K562 (cell line): Measurements from ENCODE around the gene KRT26. TPM values are rescaled to one million over a fixed set of nuclear protein-coding genes. Genes with fewer than 3 reads are reported as not detected.

Experiments used
- ATAC-seq: fragments of 200-7000 bp; cut with Tn5 transposase; 3 replicates; pipeline ENCODE4 v1.9.1; 2020; ENCODE audit warnings: moderate library complexity
- BruUV-seq: library from RNA; stranded (reverse); fragments of 400-500 nt; replicated peaks from 2 replicates; lab custom pipeline; 2021; lab: Mats Ljungman, UMichigan
- CTCF ChIA-PET: fragments of 300-600 bp; formaldehyde crosslinking; extraction: SDS; loops from one replicate; lab custom pipeline; 2021; ENCODE audit warnings: low intra/inter-chr PET ratio; lab: Yijun Ruan, JAX
- POLR2A ChIA-PET: fragments of 300-600, 350-650 bp; sonication (Branson Sonifier 250); formaldehyde crosslinking; extraction: SDS; loops from one replicate; lab custom pipeline; 2021; ENCODE audit warnings: antibody characterized with exemption, inconsistent platforms; lab: Yijun Ruan, JAX
- DNase-seq, 4 experiments: peaks; one replicate each; pipeline versions ENCODE4 v3.0.0 to v3.0.0-alpha.2; 2011 to 2018; ENCODE audit warnings: low spot score in 3 of 4, mixed read lengths in 3 of 4; ENCODE audit errors: extremely low read depth in 1 of 4
- FAIRE-seq: peaks from 2 replicates; lab custom pipeline; 2011; peaks lifted over from hg19 to GRCh38; lab: Jason Lieb, UNC
- H2AFZ ChIP-seq: 2 replicates; pipeline ENCODE4 v1.6.0; 2011; ENCODE audit warnings: low read depth, low read length, control low read depth, inconsistent platforms
- H3K27ac ChIP-seq: fragments of 200-600 bp; 3 replicates; pipeline ENCODE4 v1.8.0; 2011; ENCODE audit warnings: low read depth, mild to moderate bottlenecking, control low read depth, inconsistent platforms, low read length, moderate library complexity, mixed read lengths; ENCODE audit errors: extremely low read depth
- H3K27me3 ChIP-seq, 2 experiments: fragments of 300-600 bp in 1 of 2; 2 replicates in 1 of 2; 3 replicates in 1 of 2; pipeline versions ENCODE4 v1.6.0 to v1.8.0; 2011; ENCODE audit warnings: inconsistent platforms in 2 of 2, low read length in 2 of 2, mild to moderate bottlenecking in 1 of 2, mixed read lengths in 1 of 2, moderate library complexity in 1 of 2; ENCODE audit not compliant: control insufficient read depth in 2 of 2, insufficient read depth in 2 of 2
- H3K36me3 ChIP-seq: fragments of 300-600 bp; 3 replicates; pipeline ENCODE4 v1.8.0; 2011; ENCODE audit warnings: mild to moderate bottlenecking, low read length, inconsistent platforms; ENCODE audit not compliant: control insufficient read depth, insufficient read depth
- H3K4me1 ChIP-seq, 2 experiments: fragments of 200-600 bp in 1 of 2; replicated peaks in 1 of 2; 2 replicates in 1 of 2; 3 replicates in 1 of 2; pipeline versions ENCODE4 v1.5.1 to v1.8.0; 2011; ENCODE audit warnings: inconsistent platforms in 2 of 2, low read length in 2 of 2, mild to moderate bottlenecking in 1 of 2, mixed read lengths in 1 of 2, moderate library complexity in 1 of 2; ENCODE audit not compliant: control insufficient read depth in 2 of 2, insufficient read depth in 2 of 2
- H3K4me2 ChIP-seq: 2 replicates; pipeline ENCODE4 v1.6.1; 2011; ENCODE audit warnings: low read length, control low read depth, inconsistent platforms, mixed read lengths; ENCODE audit not compliant: insufficient read depth
- H3K4me3 ChIP-seq: fragments of 200-600 bp; sonication (generic), shearing (Covaris generic); 2 replicates; pipeline ENCODE4 v1.5.1; 2016; ENCODE audit warnings: control low read depth, inconsistent platforms
- H3K79me2 ChIP-seq: fragments of 200-600 bp; 3 replicates; pipeline ENCODE4 v1.8.0; 2011; ENCODE audit warnings: low read length, inconsistent platforms; ENCODE audit not compliant: control insufficient read depth, insufficient read depth
- H3K9ac ChIP-seq, 2 experiments: 2 replicates each; pipeline versions ENCODE4 v1.6.0 to v1.6.1; 2011; ENCODE audit warnings: low read depth in 2 of 2, low read length in 2 of 2, control low read depth in 1 of 2, inconsistent platforms in 1 of 2, mild to moderate bottlenecking in 1 of 2, mixed read lengths in 1 of 2; ENCODE audit not compliant: insufficient read depth in 1 of 2
- H3K9me1 ChIP-seq: one replicate; pipeline ENCODE4 v1.6.0; 2011; ENCODE audit warnings: inconsistent platforms, mild to moderate bottlenecking, low read length, moderate library complexity; ENCODE audit not compliant: control insufficient read depth, insufficient read depth
- H3K9me3 ChIP-seq: replicated peaks from 2 replicates; pipeline ENCODE4 v1.5.1; 2011; ENCODE audit warnings: low read depth, low read length, inconsistent platforms; ENCODE audit not compliant: control insufficient read depth, insufficient read depth
- H4K20me1 ChIP-seq: replicated peaks from 2 replicates; pipeline ENCODE4 v1.6.1; 2011; ENCODE audit warnings: low read length, inconsistent platforms, mixed read lengths; ENCODE audit not compliant: control insufficient read depth, insufficient read depth
- NFE2 ChIP-seq: IDR thresholded peaks from 2 replicates; pipeline ENCODE4 v1.6.1; 2014; ENCODE audit warnings: antibody characterized with exemption, low read depth
- WGBS: fragments of 100-300 bp; shearing (Covaris generic); methylation state at CpG from one replicate; pipeline ENCODE4 v1.1.6; 2016; ENCODE audit warnings: low coverage, mixed read lengths; ENCODE audit not compliant: insufficient coverage; ENCODE audit errors: missing lambda C conversion rate; 5-methylcytosine and 5-hydroxymethylcytosine counted together
- in situ Hi-C: fragments of 300-500 bp; cut with MboI; formaldehyde crosslinking; loops from 4 replicates; pipeline ENCODE4 v1.15.0; 2018; ENCODE audit warnings: inconsistent platforms, mixed read lengths
- intact Hi-C: fragments of 100-400 bp; cut with micrococcal nuclease; formaldehyde crosslinking; loops from 2 replicates; pipeline ENCODE4 v1.14.2; 2022
- polyA plus RNA-seq, 8 experiments: library from polyadenylated mRNA; depleted of rRNA in 4 of 8; stranded (reverse) in 5 of 8; unstranded in 3 of 8; fragments of >200 nt; fragmentation: Nextera tagmentation in 2 of 8; fragmentation: Illumina TruSeq in 1 of 8; extraction: Ambion mirVana in 2 of 8; extraction: Trizol in 1 of 8; gene quantifications; 2 replicates each; pipeline versions ENCODE4 v1.2.1 to v1.2.3, GENCODE V29; 2011 to 2014; ENCODE audit warnings: inconsistent platforms in 1 of 8, missing spikeins in 1 of 8
- total RNA-seq, 7 experiments: library from RNA; depleted of rRNA in 6 of 7; stranded (reverse); fragments of >200 nt in 6 of 7; fragmentation: Illumina TruSeq in 2 of 7; extraction: Trizol in 2 of 7; gene quantifications; 2 replicates each; pipeline versions ENCODE4 v1.2.1 to v1.2.3, GENCODE V29; 2011 to 2021; ENCODE audit warnings: low replicate concordance in 1 of 7
- TF ChIP-seq, protein P1 (sequence below): sonication (generic); IDR thresholded peaks from 2 replicates; pipeline ENCODE4 v1.6.1; 2016
- TF ChIP-seq, protein P2 (sequence below): sonication (generic); formaldehyde crosslinking; IDR thresholded peaks from 2 replicates; pipeline ENCODE4 v1.9.0; 2022; ENCODE audit warnings: mild to moderate bottlenecking, missing genetic modification reagents

KRT26 gene
- total and polyA plus RNA-seq, 9 of the 15 experiments (the other 6 are each of a cell fraction or from before 2014, with no cell fraction given), result not detected

DNA sequence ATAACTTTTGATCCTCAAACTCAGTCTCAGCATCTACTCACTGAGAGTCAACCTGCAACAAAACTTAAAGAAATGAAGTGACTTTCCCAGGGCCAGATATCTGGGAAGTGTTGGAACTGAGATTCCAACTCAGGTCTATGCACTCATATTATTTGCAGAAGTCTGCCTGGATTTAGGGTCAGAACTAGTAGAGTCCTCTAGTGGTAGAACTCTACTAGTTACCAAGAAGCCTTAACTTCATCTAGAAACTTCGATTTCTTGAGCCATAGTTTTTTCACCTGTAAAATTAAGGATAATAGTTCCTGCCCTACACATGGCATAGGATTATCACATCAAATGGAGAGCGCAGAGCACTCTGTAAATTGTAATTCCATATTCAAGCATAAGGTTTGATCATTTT is 45.1 kb downstream of the KRT26 start (continued):
- TF ChIP-seq, protein P1, sequence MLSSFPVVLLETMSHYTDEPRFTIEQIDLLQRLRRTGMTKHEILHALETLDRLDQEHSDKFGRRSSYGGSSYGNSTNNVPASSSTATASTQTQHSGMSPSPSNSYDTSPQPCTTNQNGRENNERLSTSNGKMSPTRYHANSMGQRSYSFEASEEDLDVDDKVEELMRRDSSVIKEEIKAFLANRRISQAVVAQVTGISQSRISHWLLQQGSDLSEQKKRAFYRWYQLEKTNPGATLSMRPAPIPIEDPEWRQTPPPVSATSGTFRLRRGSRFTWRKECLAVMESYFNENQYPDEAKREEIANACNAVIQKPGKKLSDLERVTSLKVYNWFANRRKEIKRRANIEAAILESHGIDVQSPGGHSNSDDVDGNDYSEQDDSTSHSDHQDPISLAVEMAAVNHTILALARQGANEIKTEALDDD, result peak; percentile 74; the same call in 1 of the 2 replicates

DNA sequence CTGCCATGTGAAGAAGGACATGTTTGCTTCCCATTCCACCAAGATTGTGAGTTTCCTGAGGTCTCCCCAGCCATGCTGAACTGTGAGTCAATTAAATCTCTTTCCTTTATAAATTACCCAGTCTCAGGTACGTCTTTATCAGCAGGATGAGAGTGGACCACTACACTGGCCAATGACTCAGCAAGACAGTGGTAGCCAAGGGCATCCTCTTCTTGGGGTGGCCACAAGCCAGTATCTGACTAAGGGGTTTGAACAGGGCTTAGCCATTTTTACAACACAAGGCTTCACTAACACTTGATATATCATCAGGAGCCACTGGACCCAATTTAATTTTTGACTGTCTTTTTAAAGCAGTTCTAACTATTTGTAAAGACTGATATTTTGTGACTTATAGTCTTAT is 47.3 kb downstream of the KRT26 start:
- BruUV-seq, result no TSS peak
- CTCF ChIA-PET, result no interaction called here
- FAIRE-seq, result no peak

More for the DNA sequence above, 47.3 kb downstream of the KRT26 start:
- in situ Hi-C loops (no loop called here), intact Hi-C loops (no loop called here)
- Histone ChIP-seq H4K20me1 (no peaks in the 10 kb centered on the region), H3K4me1 (no peaks in the 10 kb centered on the region), H3K4me2 (no peak overlapping the region), H3K9me3 (no peaks in the 10 kb centered on the region), H2AFZ (no peak overlapping the region), H3K9me1 (no peaks in the 10 kb centered on the region), H3K9ac (no peak overlapping the region), H3K27ac (no peak overlapping the region), H3K36me3 (no peaks in the 10 kb centered on the region), H3K27me3 (peaks cover 0 to 2% of the 10 kb centered on the region in 2 experiments; a peak in 1 of 5 replicates), H3K4me3 (no peak overlapping the region), H3K79me2 (no peaks in the 10 kb centered on the region)
- POLR2A ChIA-PET, result no interaction called here
- no peak for DNase-seq
- TF ChIP-seq NFE2, result 0 out of 2 replicates have a peak, but pooled peaks have one; percentile 27
- TF ChIP-seq, protein P2, sequence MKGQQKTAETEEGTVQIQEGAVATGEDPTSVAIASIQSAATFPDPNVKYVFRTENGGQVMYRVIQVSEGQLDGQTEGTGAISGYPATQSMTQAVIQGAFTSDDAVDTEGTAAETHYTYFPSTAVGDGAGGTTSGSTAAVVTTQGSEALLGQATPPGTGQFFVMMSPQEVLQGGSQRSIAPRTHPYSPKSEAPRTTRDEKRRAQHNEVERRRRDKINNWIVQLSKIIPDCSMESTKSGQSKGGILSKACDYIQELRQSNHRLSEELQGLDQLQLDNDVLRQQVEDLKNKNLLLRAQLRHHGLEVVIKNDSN (CRISPR knock-in tag), result no peak
- WGBS, result 0% methylated on average over 1 of the region's 1 CpG
- no peak for ATAC-seq
